ENCODE measurements around the gene PLEKHG5. TPM values are rescaled to one million over a fixed set of nuclear protein-coding genes. Genes with fewer than 3 reads are reported as not detected.
"Not testable (repeated sequence)": the region's sequence is repeated elsewhere in the genome, so short reads cannot be mapped to it uniquely, and the experiment has no call there.

PLEKHG5 gene
- total RNA-seq, 1 experiment from 2014 or later = 4.9 TPM

DNA sequence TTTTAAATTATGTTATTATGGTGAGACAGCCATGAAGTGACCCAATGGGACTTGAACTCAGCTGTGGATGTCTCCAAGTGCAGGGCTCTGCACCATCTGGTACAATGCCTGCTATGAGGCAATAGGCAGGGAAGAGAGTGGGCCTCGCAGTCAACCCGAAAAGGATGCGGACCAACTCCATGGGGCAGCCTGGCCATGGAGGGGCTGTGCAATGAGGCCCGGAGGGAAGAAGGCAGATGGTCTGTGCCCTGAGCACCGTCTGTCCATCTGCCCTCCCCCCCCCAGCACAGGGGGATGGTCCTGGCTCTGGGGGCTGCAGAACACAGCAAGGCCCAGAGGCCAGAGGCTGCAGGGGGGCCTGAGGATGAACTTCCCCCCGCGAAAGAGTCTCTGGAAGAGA, 49.9 kb downstream of the PLEKHG5 start:
- in situ Hi-C loops (cut with HindIII; ENCODE audit: low pct_unique_long_range_greater_than_20kb, low sequenced_read_pairs) = no loop called here
- no peak for DNase-seq (ENCODE audit: low read depth)

DNA sequence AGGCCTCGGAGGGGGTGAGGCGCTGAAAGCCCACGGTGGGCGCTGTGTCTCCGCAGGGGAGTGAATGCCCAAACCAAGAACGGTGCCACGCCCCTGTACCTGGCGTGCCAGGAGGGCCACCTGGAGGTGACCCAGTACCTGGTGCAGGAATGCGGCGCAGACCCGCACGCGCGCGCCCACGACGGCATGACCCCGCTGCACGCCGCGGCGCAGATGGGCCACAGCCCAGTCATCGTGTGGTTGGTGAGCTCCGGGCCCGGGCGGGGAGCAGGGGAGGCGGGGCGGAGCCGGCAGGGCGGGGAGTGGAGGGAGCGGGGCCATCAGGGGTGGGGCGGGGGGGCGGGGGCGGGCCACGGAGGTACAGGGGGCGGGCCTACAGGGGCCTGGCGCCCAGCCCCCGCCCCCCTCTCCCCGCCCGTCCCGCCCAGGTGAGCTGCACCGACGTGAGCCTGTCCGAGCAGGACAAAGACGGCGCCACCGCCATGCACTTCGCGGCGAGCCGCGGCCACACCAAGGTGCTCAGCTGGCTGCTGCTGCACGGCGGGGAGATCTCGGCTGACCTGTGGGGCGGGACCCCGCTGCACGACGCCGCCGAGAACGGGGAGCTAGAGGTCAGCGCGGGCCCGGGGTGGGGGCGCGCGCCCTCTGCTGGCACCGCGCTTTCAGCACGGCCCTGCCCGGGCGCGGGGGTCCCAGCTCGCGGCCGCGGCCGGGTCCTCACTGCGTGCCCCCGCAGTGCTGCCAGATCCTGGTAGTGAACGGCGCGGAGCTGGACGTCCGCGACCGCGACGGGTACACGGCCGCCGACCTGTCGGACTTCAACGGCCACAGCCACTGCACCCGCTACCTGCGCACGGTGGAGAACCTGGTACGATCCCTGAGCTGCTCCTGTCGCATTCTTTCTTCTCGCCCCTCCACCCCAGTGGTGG, 51.0 kb downstream of the PLEKHG5 start:
- in situ Hi-C loops (cut with HindIII; ENCODE audit: low pct_unique_long_range_greater_than_20kb, low sequenced_read_pairs) = no loop called here
- DNase-seq (ENCODE audit: low read depth) = peak; percentile 73

DNA sequence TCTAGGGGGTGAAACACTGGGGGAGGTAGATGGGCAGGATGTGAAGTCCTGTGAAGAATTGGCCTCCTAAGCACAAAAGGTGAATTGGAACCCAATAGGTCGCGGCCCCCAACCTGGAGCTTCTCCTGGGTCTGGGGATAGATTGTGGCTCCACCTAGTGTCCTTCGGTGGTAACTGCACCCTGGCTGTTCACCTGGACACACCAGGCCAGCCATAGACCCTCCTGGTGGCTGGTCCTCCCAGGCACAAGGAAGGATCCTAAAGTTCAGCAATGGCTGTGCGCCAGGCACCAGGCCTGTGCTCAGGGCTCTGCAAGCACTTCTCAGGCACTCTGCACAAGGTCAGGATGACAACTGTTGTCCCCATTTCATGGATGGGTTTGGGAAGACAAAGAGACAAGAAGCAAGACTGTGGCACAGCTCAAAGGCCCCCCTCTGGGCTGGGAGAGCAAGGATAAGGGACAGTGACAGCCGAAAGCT, 53.4 kb downstream of the PLEKHG5 start:
- in situ Hi-C loops (cut with HindIII; ENCODE audit: low pct_unique_long_range_greater_than_20kb, low sequenced_read_pairs) = no loop called here

DNA sequence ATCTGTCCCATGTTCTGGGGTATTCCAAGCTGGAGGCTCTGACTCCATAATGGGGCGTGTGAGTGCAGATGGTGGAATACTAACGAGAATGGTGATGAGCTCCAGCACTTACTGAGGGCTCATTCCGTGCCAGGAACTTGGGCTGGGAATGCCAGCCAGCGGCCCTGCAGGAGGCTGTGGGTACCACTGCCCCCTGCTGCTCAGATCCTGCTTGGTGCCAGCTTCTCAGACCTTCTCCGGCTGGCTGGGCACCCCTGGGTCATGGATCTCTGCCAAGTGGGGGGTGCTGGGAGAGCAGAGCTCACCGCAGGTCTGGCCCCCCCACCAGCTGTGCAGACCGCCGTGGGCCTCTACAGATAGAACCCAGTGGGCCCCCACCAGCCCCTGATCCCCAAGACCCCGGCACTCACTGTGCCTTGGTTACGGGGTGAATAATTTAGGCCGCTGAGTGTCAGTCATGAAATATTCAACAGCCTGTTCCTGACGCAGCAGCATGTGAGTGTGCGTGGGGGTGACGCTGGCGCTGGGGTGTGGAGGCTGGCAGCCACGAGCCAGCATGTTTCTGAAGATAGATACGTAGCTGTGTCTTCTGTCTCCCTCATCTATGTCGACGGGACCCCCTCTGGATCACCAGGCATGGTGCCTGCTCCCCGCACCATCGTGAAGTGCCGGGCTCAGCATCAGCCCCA, 54.3 kb downstream of the PLEKHG5 start:
- in situ Hi-C loops (cut with HindIII; ENCODE audit: low pct_unique_long_range_greater_than_20kb, low sequenced_read_pairs) = not testable (repeated sequence)
- DNase-seq (ENCODE audit: low read depth) = peak; percentile 80

More for the DNA sequence above, 53.4 kb downstream of the PLEKHG5 start:
- peak; percentile 74 for DNase-seq (ENCODE audit: low read depth)

DNA sequence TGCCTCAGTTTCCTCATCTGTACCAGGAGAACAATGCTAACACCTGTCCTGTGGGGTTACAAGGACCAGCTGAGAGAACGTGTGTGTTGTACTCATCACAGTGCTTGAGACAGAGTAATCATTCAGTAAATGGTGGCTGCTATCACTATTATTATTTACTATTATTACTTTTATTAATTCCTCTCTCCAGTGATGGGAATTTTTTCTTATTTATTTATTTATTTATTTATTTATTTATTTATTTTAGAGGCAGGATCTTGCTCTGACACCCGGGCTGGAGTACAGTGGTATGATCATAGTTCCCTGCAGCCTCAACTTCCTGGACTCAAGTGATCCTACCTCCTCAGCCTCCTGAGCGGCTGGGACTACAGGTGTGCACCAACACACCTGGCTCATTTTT, 55.2 kb downstream of the PLEKHG5 start:
- in situ Hi-C loops (cut with HindIII; ENCODE audit: low pct_unique_long_range_greater_than_20kb, low sequenced_read_pairs) = not testable (repeated sequence)

DNA sequence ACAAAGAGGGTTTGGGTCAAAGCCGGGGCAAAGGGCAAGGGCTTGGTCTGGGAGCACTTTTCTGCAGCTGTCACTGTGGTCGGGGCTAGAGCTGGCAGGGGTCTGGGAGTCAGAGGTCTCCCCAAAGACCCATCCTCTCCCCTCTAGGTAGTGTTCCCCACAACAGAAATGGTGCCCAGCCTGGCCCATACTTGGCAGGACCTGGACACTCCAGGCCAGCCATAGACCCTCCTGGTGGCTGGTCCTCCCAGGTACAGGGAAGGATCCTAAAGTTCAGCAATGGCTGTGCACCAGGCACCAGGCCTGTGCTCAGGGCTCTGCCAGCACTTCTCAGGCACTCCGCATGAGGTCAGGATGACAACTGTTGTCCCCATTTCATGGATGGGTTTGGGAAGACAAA, 55.9 kb downstream of the PLEKHG5 start:
- DNase-seq (ENCODE audit: low read depth) = no peak
- in situ Hi-C loops (cut with HindIII; ENCODE audit: low pct_unique_long_range_greater_than_20kb, low sequenced_read_pairs) = no loop called here

More for the DNA sequence above, 55.2 kb downstream of the PLEKHG5 start:
- not testable (repeated sequence) for DNase-seq (ENCODE audit: low read depth)

DNA sequence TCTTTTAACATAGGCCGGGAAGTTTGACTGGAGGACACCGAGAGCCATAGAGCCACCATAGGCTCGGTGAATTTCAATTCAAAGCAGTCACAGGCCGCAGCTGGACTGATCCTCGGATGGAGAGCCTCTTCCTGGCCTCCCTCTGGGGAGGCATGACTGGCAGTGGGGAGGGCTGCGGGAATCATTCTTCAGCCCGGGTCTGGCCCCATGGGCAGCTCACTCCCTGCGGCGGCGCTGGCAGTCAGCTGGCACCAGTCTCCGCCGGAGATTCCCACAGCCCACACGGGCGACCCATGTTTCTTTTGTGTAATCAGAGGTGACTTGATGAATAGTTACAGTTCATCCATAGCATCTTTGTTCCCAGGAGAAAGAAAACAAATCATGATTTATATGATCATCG, 56.3 kb downstream of the PLEKHG5 start:
- in situ Hi-C loops (cut with HindIII; ENCODE audit: low pct_unique_long_range_greater_than_20kb, low sequenced_read_pairs) = no loop called here
- no peak for DNase-seq (ENCODE audit: low read depth)

DNA sequence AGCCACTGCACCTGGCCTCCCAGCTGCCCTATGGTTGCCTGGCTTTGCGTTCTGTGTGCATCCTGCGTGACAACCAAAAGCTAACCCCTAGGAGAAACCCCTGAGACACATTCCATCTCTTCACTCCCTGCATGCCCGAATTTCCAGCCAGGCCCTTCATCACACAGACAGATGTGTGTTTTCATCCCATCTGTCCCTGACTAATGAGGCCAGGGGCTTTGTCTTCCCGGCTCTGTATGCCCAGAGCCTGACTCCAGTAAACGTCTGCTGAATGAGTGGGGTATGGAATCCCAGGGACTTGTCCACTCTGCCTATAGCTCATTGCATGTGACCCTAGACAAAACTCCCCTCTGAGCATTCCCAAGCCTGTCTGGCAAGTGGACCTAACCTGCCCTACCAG, 57.3 kb downstream of the PLEKHG5 start:
- in situ Hi-C loops (cut with HindIII; ENCODE audit: low pct_unique_long_range_greater_than_20kb, low sequenced_read_pairs) = no loop called here

DNA sequence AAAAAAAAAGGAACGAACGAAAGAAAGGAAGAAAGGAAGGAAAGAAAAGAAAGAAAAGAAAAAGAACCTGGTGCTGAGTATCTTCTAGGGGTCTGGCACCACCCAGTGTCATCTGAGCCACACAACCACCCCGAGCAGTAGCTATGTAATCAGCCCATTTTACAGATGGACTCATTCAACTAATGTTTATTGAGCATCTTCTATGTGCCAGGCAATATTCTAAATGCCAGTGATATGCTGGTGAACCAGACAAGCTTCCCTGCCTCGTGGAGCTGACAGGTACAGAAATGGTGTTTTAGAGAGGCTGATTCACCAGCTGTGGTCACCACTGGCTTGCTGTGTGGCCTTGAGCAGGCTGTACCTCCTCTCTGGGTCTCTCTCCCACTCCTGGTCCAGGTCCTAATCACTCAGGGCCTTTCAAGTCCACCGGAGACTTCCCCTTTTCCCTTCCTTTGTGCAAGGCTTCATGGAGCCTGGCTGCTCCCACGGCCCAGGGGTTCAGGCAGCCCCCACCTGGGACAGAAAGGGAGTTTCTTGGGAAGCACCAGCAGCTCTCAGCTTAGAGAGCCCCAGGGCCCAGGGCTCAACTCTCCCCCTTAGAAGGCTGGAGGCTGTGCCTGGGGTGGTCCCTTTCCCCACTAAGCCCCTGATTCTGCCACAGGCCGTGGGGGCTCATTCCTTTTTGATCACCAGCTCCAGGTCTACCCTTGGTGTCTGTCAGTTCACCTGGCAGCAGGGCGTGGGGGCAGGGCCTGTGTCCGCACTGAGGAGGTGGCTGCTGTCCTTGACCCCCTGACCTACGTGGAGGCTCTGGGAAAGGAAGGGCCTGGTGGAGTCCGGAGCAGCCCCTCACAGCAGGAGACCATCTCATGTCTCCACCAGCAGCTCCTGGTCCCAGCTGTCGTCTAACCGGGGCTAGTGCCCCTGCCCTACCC, 59.6 kb downstream of the PLEKHG5 start:
- DNase-seq (ENCODE audit: low read depth); in situ Hi-C loops (cut with HindIII; ENCODE audit: low pct_unique_long_range_greater_than_20kb, low sequenced_read_pairs): not testable (repeated sequence)

More for the DNA sequence above, 57.3 kb downstream of the PLEKHG5 start:
- no peak for DNase-seq (ENCODE audit: low read depth)

DNA sequence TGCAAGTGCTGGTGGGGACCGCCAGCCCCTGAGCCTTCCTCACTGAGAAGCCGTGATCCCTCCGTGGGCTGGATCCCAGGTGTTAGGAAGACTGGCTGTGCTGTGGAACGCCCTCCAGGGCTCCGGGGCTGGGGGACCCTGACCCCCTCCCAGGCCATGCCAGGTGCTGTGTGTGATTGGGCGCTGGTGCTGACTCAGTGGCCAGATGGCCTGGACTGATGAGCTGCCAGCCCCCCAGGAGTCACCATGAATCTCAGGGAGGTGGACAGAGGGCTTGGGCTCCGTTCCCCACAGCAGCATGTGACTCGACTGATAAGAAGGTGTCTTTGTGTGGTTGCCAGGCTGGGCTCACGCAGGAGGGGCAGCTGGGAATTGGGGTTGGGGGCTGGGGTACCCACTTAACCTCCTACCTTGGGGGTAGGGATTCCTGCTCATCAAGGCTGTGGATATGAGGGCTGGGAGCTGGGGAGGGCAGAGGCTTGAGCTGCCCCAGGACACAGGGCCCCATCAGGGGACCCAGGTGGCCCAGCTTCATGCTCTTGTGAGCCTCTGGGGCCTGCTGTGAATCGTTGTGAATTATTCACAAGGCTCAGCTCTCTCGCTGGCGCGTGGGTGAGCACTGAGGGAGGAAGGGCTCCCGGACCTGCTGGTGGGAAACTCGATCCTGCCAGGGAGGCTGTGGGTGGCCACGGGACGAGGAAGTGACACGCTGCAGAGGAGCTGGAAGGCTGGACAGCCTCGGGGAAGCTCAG, 61.6 kb downstream of the PLEKHG5 start:
- DNase-seq (ENCODE audit: low read depth) = peak; percentile 31
- in situ Hi-C loops (cut with HindIII; ENCODE audit: low pct_unique_long_range_greater_than_20kb, low sequenced_read_pairs) = not testable (repeated sequence)

DNA sequence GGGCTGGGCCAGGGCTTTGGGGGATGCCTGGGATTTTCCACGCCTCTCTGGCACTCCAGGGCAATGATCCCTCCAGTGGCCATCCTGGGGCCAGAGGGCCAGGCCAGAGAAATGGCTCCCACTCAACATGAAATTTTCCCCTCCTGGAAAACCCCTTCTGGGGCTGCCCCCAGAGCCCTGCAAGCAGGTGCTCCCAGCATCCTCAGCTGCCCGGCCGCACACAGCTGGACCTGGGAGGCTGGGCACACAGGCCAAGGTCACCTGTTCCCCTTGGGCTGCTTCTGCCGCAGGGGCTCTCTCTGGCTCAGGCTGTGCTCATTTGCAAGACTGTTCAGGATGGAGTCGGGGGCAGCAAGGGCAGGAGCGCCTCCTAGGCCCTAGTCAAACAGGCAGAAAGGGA, 63.0 kb downstream of the PLEKHG5 start:
- in situ Hi-C loops (cut with HindIII; ENCODE audit: low pct_unique_long_range_greater_than_20kb, low sequenced_read_pairs); DNase-seq (ENCODE audit: low read depth): not testable (repeated sequence)

DNA sequence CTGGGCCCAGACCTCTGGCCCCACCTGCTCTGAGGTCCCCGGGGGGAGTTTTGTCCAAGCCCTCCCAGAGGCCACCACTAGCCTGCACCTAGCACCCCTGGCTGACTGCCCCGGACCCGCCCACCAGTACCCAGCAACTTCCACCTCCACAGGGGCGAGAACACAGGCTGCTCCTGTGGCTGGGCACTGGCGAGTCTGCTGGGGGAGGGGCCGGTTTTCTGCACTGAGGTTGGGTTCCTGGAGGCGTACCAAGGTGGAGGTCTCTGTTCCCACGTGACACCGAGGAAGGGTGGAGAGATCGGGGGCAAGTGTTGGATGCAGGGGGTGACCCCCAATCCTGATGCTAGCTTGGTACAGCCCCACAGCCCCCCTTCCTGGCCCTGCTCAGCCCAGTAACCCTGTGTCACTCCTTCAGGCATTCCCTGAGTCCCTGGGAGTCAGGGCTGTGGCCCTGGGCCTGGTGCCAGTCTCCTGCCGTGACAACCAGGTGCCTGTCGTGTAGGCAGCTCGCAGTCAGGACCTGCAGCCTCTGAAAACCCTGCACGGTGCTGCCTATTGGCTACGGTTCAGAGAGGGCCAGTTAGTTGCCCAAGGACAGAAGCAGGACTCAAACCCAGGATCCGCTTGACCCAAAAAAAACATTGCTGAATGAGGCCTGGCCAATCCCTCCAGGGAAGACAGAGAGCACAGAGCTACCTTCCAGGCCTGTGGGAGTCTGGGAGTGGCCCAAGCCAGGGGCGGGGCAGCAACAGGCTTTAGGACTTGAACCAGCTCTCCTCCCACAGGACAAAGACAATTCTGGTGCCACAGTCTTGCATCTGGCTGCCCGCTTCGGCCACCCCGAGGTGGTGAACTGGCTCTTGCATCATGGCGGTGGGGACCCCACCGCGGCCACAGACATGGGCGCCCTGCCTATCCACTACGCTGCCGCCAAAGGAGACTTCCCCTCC, 63.8 kb downstream of the PLEKHG5 start:
- in situ Hi-C loops (cut with HindIII; ENCODE audit: low pct_unique_long_range_greater_than_20kb, low sequenced_read_pairs) = no loop called here
- peak; percentile 55 for DNase-seq (ENCODE audit: low read depth)

DNA sequence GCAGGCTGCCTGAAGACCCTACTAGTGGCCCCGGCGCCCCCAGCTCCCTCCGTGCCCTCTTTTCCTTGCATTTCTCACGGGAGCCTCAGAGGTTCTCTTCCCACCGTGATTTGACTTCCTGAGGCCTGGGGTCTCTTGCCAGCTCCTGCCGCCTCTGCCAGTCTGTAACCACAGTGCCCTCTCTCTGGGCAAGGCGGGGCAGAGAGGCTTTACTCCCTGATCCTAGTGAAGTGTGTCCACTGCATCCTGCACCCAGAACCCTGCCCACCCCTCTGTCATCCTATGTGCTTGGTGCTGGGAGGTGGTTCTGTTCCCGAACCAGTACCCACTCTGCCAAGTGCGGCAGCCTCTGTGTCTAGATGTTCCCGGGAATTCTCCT, 64.5 kb downstream of the PLEKHG5 start:
- DNase-seq (ENCODE audit: low read depth) = no peak

DNA sequence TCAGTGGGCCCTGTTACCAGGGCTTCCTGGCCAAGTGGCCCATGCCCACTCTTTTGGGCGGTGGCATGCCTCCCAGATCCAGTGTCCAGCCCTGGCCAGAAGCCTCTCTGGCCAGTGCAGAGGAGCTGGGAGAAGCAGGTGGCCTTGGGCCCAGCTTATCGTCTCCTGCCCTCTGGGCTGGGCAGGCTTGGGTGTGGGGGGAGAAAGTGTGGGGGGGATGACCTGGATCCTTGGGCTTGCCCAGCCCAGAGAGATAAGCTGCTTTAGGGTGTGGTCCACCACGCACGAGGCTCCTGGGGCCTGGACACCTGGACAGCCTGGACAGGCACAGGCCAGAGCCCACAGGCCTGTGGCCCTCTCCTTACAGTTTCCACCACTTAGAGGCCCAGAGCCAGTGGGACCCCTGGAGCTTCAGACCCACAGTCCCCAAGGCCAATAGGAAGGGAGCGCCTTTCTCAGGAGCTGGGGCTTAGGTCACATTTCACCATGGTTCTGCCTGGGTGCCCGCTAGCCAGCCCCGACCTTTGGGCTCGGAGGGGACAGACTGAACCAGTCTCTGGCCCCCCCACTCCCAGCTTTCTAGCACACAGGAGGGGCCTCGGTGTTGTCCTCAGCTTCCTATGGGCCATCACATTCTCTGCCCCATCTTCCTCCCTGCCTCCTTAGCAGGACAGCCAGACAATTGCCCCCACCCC, 65.0 kb downstream of the PLEKHG5 start:
- no peak for DNase-seq (ENCODE audit: low read depth)
- in situ Hi-C loops (cut with HindIII; ENCODE audit: low pct_unique_long_range_greater_than_20kb, low sequenced_read_pairs) = no loop called here

More for the DNA sequence above, 64.5 kb downstream of the PLEKHG5 start:
- in situ Hi-C loops (cut with HindIII; ENCODE audit: low pct_unique_long_range_greater_than_20kb, low sequenced_read_pairs) = no loop called here

DNA sequence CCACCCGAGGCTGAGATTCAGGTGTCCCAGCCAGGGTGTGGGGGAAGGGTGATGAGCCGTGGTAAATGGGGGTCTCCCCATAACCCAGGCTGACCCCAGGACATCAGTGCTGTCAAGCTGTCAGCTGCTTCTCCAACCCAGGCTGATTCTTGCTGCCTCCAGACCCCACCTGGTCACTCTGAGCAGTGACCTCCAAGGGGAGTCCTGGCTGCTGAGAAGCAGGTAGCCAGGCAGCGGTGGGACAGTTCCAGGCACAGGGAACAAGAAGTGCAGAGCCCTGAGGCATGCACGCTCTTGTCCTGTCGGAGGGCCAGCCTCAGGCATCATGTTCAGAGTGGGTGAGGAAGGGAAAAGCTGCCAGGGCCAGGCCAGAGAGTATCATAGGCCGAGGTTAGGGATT, 65.8 kb downstream of the PLEKHG5 start:
- DNase-seq (ENCODE audit: low read depth) = no peak
- in situ Hi-C loops (cut with HindIII; ENCODE audit: low pct_unique_long_range_greater_than_20kb, low sequenced_read_pairs) = no loop called here
